Endothelial cell (in vitro differentiated cells): ENCODE results near the gene CTRL. TPM values are rescaled to one million over a fixed set of nuclear protein-coding genes. Genes with fewer than 3 reads are reported as not detected.

Experiments
- DNase-seq: peaks from one replicate; pipeline ENCODE4 v3.0.0; 2021; ENCODE audit warnings: low spot score
- H3K27ac Mint-ChIP-seq: one replicate; pipeline ENCODE4 v1.8.0; 2021; ENCODE audit warnings: mixed read lengths, inconsistent platforms; ENCODE audit not compliant: unreplicated experiment
- H3K27me3 Mint-ChIP-seq: one replicate; pipeline ENCODE4 v1.8.0; 2021; ENCODE audit warnings: mild to moderate bottlenecking, moderate library complexity, mixed read lengths, inconsistent platforms; ENCODE audit not compliant: unreplicated experiment
- H3K36me3 Mint-ChIP-seq: one replicate; pipeline ENCODE4 v1.8.0; 2021; ENCODE audit warnings: mild to moderate bottlenecking, low read depth, mixed read lengths, inconsistent platforms; ENCODE audit not compliant: unreplicated experiment
- H3K4me1 Mint-ChIP-seq: one replicate; pipeline ENCODE4 v1.8.0; 2021; ENCODE audit warnings: mild to moderate bottlenecking, mixed read lengths, inconsistent platforms; ENCODE audit not compliant: unreplicated experiment
- H3K4me3 Mint-ChIP-seq: one replicate; pipeline ENCODE4 v1.8.0; 2021; ENCODE audit warnings: mild to moderate bottlenecking, mixed read lengths, inconsistent platforms; ENCODE audit not compliant: unreplicated experiment
- H3K9me3 Mint-ChIP-seq: one replicate; pipeline ENCODE4 v1.8.0; 2021; ENCODE audit warnings: mixed read lengths, inconsistent platforms; ENCODE audit not compliant: unreplicated experiment
- CTCF ChIP-seq: fragments of 200-600 bp; sonication (generic); IDR thresholded peaks from one replicate; pipeline ENCODE4 v1.5.0; 2021; ENCODE audit warnings: antibody characterized with exemption; ENCODE audit not compliant: unreplicated experiment
- total RNA-seq: library from RNA; stranded (reverse); fragmentation: NEBNext Ultra II Directional; extraction: Animal tissue kit (Norgen Biotek cat#: 25700); gene quantifications from one replicate; pipeline ENCODE4 v1.2.1, GENCODE V29; 2021; ENCODE audit not compliant: unreplicated experiment

CTRL gene
- total RNA-seq, 1 donor from 2014 or later = 0.56 TPM

DNA sequence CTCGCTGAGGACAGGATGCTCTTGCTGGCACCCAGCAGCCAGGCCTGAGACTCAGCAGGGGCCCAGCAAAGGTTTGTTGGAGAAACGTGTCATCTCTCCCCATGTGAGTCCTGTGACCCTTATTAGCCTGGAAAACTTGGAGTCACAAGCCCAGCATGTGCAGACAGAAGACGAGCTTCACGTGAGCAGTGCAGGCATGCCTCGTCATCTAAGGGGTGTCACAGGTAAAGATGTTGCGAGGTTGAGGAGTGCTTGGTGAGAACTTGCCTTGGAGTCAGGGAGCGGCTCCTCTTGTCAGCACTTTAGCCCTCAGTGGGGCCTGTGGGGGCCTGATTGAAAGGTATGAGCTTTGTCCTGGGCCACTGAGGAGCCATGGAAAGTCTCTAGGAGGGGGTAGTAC, 2.1 kb upstream of the CTRL start:
- Mint-ChIP-seq H3K9me3 (no peaks in the 10 kb centered on the region), H3K4me3 (peak overlapping the region; percentile 15), H3K27me3 (peaks cover 36% of the 10 kb centered on the region), H3K27ac (no peak overlapping the region), H3K4me1 (peaks cover 18% of the 10 kb centered on the region), H3K36me3 (peaks cover 8% of the 10 kb centered on the region)
- DNase-seq = no peak
- no peak for TF ChIP-seq CTCF

DNA sequence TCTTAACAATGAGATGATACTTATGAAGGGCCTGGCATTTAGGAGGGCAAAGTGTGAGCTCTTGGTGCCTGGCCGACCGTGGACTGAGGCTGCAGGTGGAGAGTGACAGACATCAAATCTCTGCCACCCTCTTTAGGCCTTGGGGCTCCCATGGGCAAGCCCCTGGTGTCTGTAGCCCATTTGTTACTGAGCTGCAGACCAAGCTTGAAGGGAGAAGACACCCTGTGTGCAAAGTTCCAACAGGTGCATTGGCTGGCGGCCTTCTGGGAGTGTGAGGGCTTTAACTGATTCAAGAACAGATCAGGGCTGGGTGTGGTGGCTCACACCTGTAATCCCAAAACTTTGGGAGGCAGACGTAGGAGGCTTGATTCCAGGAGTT, 789 bp upstream of the CTRL start:
- H3K4me1 Mint-ChIP-seq = peaks cover 18% of the 10 kb centered on the region
- no peak for TF ChIP-seq CTCF
- H3K36me3 Mint-ChIP-seq = peaks cover 8% of the 10 kb centered on the region
- no peak for DNase-seq
- H3K4me3 Mint-ChIP-seq = no peak overlapping the region
- peaks cover 37% of the 10 kb centered on the region for H3K27me3 Mint-ChIP-seq
- no peak overlapping the region for H3K27ac Mint-ChIP-seq
- no peaks in the 10 kb centered on the region for H3K9me3 Mint-ChIP-seq

GRCh38 chr16:67930678-67931211, 917 bp downstream of the CTRL start:
- no peaks in the 10 kb centered on the region for H3K36me3 Mint-ChIP-seq
- TF ChIP-seq CTCF = no peak
- H3K9me3 Mint-ChIP-seq = no peaks in the 10 kb centered on the region
- peaks cover 22% of the 10 kb centered on the region for H3K27me3 Mint-ChIP-seq
- no peak overlapping the region for H3K4me3 Mint-ChIP-seq
- no peak for DNase-seq
- H3K27ac Mint-ChIP-seq = no peak overlapping the region
- peaks cover 19% of the 10 kb centered on the region for H3K4me1 Mint-ChIP-seq

DNA sequence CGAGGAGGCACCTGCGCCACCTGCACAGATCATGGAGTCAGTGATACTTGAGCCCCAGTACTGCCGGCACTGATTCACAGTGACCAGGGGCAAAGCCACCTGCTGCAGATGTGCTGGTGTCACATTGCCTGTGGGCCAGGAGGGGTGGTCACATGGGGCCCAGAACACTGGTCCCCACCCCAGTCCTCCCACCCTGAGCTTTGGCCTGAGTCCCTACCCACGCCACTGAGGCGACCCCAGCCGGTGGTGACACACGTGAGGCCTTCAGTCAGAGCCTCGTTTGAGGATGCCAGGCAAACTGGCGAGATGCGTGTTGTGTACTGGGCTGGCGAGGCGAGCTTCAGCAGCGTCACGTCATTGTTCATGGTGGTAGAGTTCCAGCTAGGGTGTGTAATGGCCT, 1.5 kb downstream of the CTRL start:
- peaks cover 19% of the 10 kb centered on the region for H3K4me1 Mint-ChIP-seq
- no peaks in the 10 kb centered on the region for H3K36me3 Mint-ChIP-seq
- H3K27me3 Mint-ChIP-seq = peaks cover 19% of the 10 kb centered on the region
- H3K4me3 Mint-ChIP-seq = no peak overlapping the region
- no peaks in the 10 kb centered on the region for H3K9me3 Mint-ChIP-seq
- no peak overlapping the region for H3K27ac Mint-ChIP-seq
- no peak for DNase-seq
- TF ChIP-seq CTCF = no peak

GRCh38 chr16:67928561-67929364, 2.9 kb downstream of the CTRL start:
- peak; percentile 76 for DNase-seq
- no peaks in the 10 kb centered on the region for H3K36me3 Mint-ChIP-seq
- peaks cover 10% of the 10 kb centered on the region for H3K27me3 Mint-ChIP-seq
- no peak overlapping the region for H3K27ac Mint-ChIP-seq
- H3K4me3 Mint-ChIP-seq = no peak overlapping the region
- peaks cover 10% of the 10 kb centered on the region for H3K4me1 Mint-ChIP-seq
- H3K9me3 Mint-ChIP-seq = no peaks in the 10 kb centered on the region
- TF ChIP-seq CTCF = peak; percentile 39
